GM12878 (cell line): ENCODE measurements around the gene ERCC5. TPM values are rescaled to one million over a fixed set of nuclear protein-coding genes. Genes with fewer than 3 reads are reported as not detected.

Source experiments
- ATAC-seq: fragments of 200-7000 bp; cut with Tn5 transposase; 3 replicates; pipeline ENCODE4 v1.9.1; 2020; ENCODE audit warnings: mild to moderate bottlenecking, moderate library complexity
- BruUV-seq: library from RNA; stranded (reverse); fragments of 400-500 nt; replicated peaks from 2 replicates; lab custom pipeline; 2021; lab: Mats Ljungman, UMichigan
- CTCF ChIA-PET: fragments of 300-600 bp; sonication (Branson Sonifier 250); formaldehyde crosslinking; extraction: SDS; loops from one replicate; lab custom pipeline; 2021; ENCODE audit warnings: inconsistent platforms; lab: Yijun Ruan, JAX
- POLR2A ChIA-PET: fragments of 350-600 bp; formaldehyde crosslinking; extraction: SDS; loops from one replicate; lab custom pipeline; 2021; ENCODE audit warnings: inconsistent platforms; lab: Charles Lee
- RAD21 ChIA-PET: fragments of 300-600 bp; sonication (Branson Sonifier 250); formaldehyde crosslinking; loops from one replicate; lab custom pipeline; 2023; ENCODE audit warnings: antibody characterized with exemption; ENCODE audit not compliant: unreplicated experiment; lab: Charles Lee
- SMC1A ChIA-PET: fragments of 300-600 bp; sonication (Branson Sonifier 250); formaldehyde crosslinking; loops from one replicate; lab custom pipeline; 2023; ENCODE audit not compliant: unreplicated experiment, uncharacterized antibody; lab: Charles Lee
- DNase-seq: peaks from one replicate; pipeline ENCODE4 v3.0.0-alpha.2; 2011; ENCODE audit warnings: low read depth, low spot score
- FAIRE-seq: peaks from 3 replicates; lab custom pipeline; 2011; peaks lifted over from hg19 to GRCh38; lab: Jason Lieb, UNC
- H2AFZ ChIP-seq: 2 replicates; pipeline ENCODE4 v1.6.0; 2011; ENCODE audit warnings: low read depth, low read length, control low read depth; ENCODE audit not compliant: control insufficient read depth
- H3K27ac ChIP-seq: 2 replicates; pipeline ENCODE4 v1.5.1; 2011; ENCODE audit warnings: control low read depth; ENCODE audit not compliant: control insufficient read depth, insufficient read depth
- H3K27me3 ChIP-seq, 2 experiments: replicated peaks in 1 of 2; 2 replicates each; pipeline versions ENCODE4 v1.6.0 to v1.6.1; 2011; ENCODE audit warnings: low read length in 1 of 2; ENCODE audit not compliant: control insufficient read depth in 2 of 2, insufficient read depth in 2 of 2
- H3K36me3 ChIP-seq, 2 experiments: 2 replicates each; pipeline ENCODE4 v1.5.1; 2011; ENCODE audit warnings: low read length in 1 of 2; ENCODE audit not compliant: control insufficient read depth in 2 of 2, insufficient read depth in 2 of 2
- H3K4me1 ChIP-seq: 2 replicates; pipeline ENCODE4 v1.6.1; 2011; ENCODE audit warnings: mild to moderate bottlenecking, low read length, moderate library complexity, mixed read lengths; ENCODE audit not compliant: control insufficient read depth, insufficient read depth
- H3K4me2 ChIP-seq: 2 replicates; pipeline ENCODE4 v1.6.0; 2011; ENCODE audit warnings: control low read depth; ENCODE audit not compliant: control insufficient read depth, insufficient read depth
- H3K4me3 ChIP-seq: fragments of 200-600 bp; sonication (generic); 2 replicates; pipeline ENCODE4 v1.5.1; 2016
- H3K79me2 ChIP-seq: 2 replicates; pipeline ENCODE4 v1.6.0; 2011; ENCODE audit warnings: low read length; ENCODE audit not compliant: control insufficient read depth, insufficient read depth
- H3K9ac ChIP-seq: 2 replicates; pipeline ENCODE4 v1.8.0; 2011; ENCODE audit warnings: low read length, control low read depth, mixed read lengths; ENCODE audit not compliant: control insufficient read depth, insufficient read depth
- H3K9me3 ChIP-seq: replicated peaks from 3 replicates; pipeline ENCODE4 v1.5.1; 2011; ENCODE audit warnings: mild to moderate bottlenecking, low read length; ENCODE audit not compliant: control insufficient read depth, insufficient read depth
- H4K20me1 ChIP-seq: 2 replicates; pipeline ENCODE4 v1.6.0; 2011; ENCODE audit not compliant: control insufficient read depth, insufficient read depth
- GATAD2B ChIP-seq: fragments of 450-650 bp; conservative IDR thresholded peaks from 2 replicates; pipeline ENCODE4 v1.6.1; 2017; ENCODE audit warnings: low read depth, mild to moderate bottlenecking, moderate library complexity
- POLR2AphosphoS2 ChIP-seq: IDR thresholded peaks from 2 replicates; pipeline ENCODE4 v1.6.1; 2011; ENCODE audit warnings: low read depth, mild to moderate bottlenecking, low read length, improper control_type of control experiment, moderate library complexity
- SMARCA5 ChIP-seq: fragments of 450-650 bp; IDR thresholded peaks from 2 replicates; pipeline ENCODE4 v1.6.1; 2017; ENCODE audit warnings: mild to moderate bottlenecking
- SP1 ChIP-seq: IDR thresholded peaks from one replicate; pipeline ENCODE4 v1.6.1; 2011; ENCODE audit warnings: low read depth, low read length
- WGBS: methylation state at CpG from one replicate; pipeline ENCODE4 v1.1.6; 2016; ENCODE audit warnings: low lambda C conversion rate; ENCODE audit not compliant: insufficient replicate concordance, insufficient coverage; ENCODE audit errors: missing lambda C conversion rate; 5-methylcytosine and 5-hydroxymethylcytosine counted together
- in situ Hi-C: fragments of 300-500 bp; cut with MboI; formaldehyde crosslinking; loops from 9 replicates; pipeline ENCODE4 v1.14.3; 2018; ENCODE audit warnings: mixed read lengths
- intact Hi-C: fragments of 100-400 bp; cut with micrococcal nuclease; formaldehyde crosslinking; loops from one replicate; pipeline ENCODE4 v1.14.2; 2022; ENCODE audit not compliant: unreplicated experiment
- polyA plus RNA-seq, 11 experiments: library from polyadenylated mRNA; depleted of rRNA in 4 of 11; unstranded in 6 of 11; stranded (reverse) in 5 of 11; fragments of >200 nt; fragmentation: Nextera tagmentation in 4 of 11; fragmentation: Illumina TruSeq in 1 of 11; extraction: Ambion mirVana in 4 of 11; extraction: Trizol in 1 of 11; gene quantifications; 1 replicate in 1 of 11; 2 replicates in 10 of 11; pipeline versions ENCODE4 v1.2.1 to v1.2.3, GENCODE V29; 2011 to 2016; ENCODE audit warnings: inconsistent platforms in 2 of 11, missing spikeins in 2 of 11, low read depth in 1 of 11
- total RNA-seq, 4 experiments: library from RNA; depleted of rRNA in 3 of 4; stranded (reverse); fragments of >200 nt in 3 of 4; fragmentation: Illumina TruSeq in 1 of 4; extraction: Trizol in 1 of 4; gene quantifications; 2 replicates each; pipeline versions ENCODE4 v1.2.1 to v1.2.3, GENCODE V29; 2013 to 2021
- TF ChIP-seq, protein P1 (sequence below): fragments of 150-350 bp; IDR thresholded peaks from 2 replicates; pipeline ENCODE4 v1.6.1; 2016; ENCODE audit warnings: low read depth, low read length
- TF ChIP-seq, protein P2 (sequence below): fragments of 450-650 bp; IDR thresholded peaks from 2 replicates; pipeline ENCODE4 v1.6.1; 2017; ENCODE audit warnings: borderline replicate concordance
- TF ChIP-seq, protein P3 (sequence below): IDR thresholded peaks from 2 replicates; pipeline ENCODE4 v1.6.1; 2011; ENCODE audit warnings: mild to moderate bottlenecking, low read depth, low read length, moderate library complexity; ENCODE audit not compliant: insufficient replicate concordance
- TF ChIP-seq, protein P4 (sequence below): fragments of 450-650 bp; IDR thresholded peaks from 2 replicates; pipeline ENCODE4 v1.6.1; 2016; ENCODE audit warnings: mild to moderate bottlenecking, moderate library complexity, borderline replicate concordance

ERCC5 gene
- total and polyA plus RNA-seq, 10 of the 15 experiments (the other 5 are each of a cell fraction or from before 2014, with no cell fraction given), result 11.7 to 59.2 (median 41.6) TPM

DNA sequence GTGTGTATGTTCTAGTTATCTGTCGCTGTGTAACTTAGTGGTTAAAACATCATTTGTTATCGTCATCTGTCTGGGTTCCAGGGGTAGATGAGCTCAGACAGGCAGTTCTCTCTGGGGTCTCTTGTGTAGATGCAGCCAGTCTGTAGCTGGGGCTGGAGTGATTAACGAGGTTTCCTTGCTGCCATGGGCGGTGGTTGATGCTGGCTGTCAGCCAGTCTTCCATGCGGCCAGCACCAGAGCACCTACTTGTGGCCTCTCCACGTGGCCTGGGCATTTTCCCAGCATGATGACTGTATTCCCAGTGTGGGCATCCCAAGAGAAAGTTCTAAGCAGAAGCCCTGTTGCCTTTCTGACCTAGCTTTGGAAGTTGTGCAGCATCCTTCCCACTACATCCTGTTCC is 10.7 kb downstream of the ERCC5 start (continued):
- TF ChIP-seq, protein P1, sequence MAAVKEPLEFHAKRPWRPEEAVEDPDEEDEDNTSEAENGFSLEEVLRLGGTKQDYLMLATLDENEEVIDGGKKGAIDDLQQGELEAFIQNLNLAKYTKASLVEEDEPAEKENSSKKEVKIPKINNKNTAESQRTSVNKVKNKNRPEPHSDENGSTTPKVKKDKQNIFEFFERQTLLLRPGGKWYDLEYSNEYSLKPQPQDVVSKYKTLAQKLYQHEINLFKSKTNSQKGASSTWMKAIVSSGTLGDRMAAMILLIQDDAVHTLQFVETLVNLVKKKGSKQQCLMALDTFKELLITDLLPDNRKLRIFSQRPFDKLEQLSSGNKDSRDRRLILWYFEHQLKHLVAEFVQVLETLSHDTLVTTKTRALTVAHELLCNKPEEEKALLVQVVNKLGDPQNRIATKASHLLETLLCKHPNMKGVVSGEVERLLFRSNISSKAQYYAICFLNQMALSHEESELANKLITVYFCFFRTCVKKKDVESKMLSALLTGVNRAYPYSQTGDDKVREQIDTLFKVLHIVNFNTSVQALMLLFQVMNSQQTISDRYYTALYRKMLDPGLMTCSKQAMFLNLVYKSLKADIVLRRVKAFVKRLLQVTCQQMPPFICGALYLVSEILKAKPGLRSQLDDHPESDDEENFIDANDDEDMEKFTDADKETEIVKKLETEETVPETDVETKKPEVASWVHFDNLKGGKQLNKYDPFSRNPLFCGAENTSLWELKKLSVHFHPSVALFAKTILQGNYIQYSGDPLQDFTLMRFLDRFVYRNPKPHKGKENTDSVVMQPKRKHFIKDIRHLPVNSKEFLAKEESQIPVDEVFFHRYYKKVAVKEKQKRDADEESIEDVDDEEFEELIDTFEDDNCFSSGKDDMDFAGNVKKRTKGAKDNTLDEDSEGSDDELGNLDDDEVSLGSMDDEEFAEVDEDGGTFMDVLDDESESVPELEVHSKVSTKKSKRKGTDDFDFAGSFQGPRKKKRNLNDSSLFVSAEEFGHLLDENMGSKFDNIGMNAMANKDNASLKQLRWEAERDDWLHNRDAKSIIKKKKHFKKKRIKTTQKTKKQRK, result no peak
- TF ChIP-seq SMARCA5, result no peak
- TF ChIP-seq, protein P2, sequence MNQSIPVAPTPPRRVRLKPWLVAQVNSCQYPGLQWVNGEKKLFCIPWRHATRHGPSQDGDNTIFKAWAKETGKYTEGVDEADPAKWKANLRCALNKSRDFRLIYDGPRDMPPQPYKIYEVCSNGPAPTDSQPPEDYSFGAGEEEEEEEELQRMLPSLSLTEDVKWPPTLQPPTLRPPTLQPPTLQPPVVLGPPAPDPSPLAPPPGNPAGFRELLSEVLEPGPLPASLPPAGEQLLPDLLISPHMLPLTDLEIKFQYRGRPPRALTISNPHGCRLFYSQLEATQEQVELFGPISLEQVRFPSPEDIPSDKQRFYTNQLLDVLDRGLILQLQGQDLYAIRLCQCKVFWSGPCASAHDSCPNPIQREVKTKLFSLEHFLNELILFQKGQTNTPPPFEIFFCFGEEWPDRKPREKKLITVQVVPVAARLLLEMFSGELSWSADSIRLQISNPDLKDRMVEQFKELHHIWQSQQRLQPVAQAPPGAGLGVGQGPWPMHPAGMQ, result no peak

DNA sequence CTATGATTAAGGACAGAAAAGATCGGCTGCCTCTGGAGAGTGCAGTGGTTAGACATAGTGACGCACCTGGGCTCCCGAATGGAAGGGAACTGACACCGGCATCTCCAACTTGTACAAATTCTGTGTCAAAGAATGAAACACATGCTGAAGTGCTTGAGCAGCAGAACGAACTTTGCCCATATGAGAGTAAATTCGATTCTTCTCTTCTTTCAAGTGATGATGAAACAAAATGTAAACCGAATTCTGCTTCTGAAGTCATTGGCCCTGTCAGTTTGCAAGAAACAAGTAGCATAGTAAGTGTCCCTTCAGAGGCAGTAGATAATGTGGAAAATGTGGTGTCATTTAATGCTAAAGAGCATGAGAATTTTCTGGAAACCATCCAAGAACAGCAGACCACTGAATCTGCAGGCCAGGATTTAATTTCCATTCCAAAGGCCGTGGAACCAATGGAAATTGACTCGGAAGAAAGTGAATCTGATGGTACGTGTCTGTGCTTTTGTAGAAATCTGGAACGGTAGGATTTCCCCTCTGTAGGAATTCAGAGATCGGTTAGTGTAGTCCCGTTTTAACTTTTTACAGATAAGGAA is 16.9 kb downstream of the ERCC5 start:
- in situ Hi-C loops, result no loop called here
- RAD21 ChIA-PET, result no interaction called here
- CTCF ChIA-PET, result no interaction called here
- no peak for FAIRE-seq
- Histone ChIP-seq H3K4me3 (no peak overlapping the region), H3K79me2 (no peaks in the 10 kb centered on the region), H3K36me3 (peaks cover 19 to 62% of the 10 kb centered on the region in 2 experiments), H3K27me3 (no peaks in the 10 kb centered on the region), H3K9me3 (no peaks in the 10 kb centered on the region), H3K4me1 (no peaks in the 10 kb centered on the region), H4K20me1 (no peaks in the 10 kb centered on the region), H2AFZ (no peak overlapping the region), H3K27ac (no peak overlapping the region), H3K4me2 (no peak overlapping the region), H3K9ac (no peak overlapping the region)
- POLR2A ChIA-PET, result no interaction called here
- BruUV-seq, result no TSS peak
- intact Hi-C loops, result no loop called here
- no peak for ATAC-seq
- DNase-seq, result no peak
- 98% methylated on average over 13 of the region's 13 CpGs for WGBS
- SMC1A ChIA-PET, result no interaction called here
- TF ChIP-seq GATAD2B (no peak), POLR2AphosphoS2 (no peak), SP1 (no peak)
- TF ChIP-seq, protein P3, sequence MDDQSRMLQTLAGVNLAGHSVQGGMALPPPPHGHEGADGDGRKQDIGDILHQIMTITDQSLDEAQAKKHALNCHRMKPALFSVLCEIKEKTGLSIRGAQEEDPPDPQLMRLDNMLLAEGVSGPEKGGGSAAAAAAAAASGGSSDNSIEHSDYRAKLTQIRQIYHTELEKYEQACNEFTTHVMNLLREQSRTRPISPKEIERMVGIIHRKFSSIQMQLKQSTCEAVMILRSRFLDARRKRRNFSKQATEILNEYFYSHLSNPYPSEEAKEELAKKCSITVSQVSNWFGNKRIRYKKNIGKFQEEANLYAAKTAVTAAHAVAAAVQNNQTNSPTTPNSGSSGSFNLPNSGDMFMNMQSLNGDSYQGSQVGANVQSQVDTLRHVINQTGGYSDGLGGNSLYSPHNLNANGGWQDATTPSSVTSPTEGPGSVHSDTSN, result no peak
- TF ChIP-seq, protein P4, sequence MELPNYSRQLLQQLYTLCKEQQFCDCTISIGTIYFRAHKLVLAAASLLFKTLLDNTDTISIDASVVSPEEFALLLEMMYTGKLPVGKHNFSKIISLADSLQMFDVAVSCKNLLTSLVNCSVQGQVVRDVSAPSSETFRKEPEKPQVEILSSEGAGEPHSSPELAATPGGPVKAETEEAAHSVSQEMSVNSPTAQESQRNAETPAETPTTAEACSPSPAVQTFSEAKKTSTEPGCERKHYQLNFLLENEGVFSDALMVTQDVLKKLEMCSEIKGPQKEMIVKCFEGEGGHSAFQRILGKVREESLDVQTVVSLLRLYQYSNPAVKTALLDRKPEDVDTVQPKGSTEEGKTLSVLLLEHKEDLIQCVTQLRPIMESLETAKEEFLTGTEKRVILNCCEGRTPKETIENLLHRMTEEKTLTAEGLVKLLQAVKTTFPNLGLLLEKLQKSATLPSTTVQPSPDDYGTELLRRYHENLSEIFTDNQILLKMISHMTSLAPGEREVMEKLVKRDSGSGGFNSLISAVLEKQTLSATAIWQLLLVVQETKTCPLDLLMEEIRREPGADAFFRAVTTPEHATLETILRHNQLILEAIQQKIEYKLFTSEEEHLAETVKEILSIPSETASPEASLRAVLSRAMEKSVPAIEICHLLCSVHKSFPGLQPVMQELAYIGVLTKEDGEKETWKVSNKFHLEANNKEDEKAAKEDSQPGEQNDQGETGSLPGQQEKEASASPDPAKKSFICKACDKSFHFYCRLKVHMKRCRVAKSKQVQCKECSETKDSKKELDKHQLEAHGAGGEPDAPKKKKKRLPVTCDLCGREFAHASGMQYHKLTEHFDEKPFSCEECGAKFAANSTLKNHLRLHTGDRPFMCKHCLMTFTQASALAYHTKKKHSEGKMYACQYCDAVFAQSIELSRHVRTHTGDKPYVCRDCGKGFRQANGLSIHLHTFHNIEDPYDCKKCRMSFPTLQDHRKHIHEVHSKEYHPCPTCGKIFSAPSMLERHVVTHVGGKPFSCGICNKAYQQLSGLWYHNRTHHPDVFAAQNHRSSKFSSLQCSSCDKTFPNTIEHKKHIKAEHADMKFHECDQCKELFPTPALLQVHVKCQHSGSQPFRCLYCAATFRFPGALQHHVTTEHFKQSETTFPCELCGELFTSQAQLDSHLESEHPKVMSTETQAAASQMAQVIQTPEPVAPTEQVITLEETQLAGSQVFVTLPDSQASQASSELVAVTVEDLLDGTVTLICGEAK, result no peak
